ENCODE results near the gene MPRIP.

The MPRIP gene

DNA sequence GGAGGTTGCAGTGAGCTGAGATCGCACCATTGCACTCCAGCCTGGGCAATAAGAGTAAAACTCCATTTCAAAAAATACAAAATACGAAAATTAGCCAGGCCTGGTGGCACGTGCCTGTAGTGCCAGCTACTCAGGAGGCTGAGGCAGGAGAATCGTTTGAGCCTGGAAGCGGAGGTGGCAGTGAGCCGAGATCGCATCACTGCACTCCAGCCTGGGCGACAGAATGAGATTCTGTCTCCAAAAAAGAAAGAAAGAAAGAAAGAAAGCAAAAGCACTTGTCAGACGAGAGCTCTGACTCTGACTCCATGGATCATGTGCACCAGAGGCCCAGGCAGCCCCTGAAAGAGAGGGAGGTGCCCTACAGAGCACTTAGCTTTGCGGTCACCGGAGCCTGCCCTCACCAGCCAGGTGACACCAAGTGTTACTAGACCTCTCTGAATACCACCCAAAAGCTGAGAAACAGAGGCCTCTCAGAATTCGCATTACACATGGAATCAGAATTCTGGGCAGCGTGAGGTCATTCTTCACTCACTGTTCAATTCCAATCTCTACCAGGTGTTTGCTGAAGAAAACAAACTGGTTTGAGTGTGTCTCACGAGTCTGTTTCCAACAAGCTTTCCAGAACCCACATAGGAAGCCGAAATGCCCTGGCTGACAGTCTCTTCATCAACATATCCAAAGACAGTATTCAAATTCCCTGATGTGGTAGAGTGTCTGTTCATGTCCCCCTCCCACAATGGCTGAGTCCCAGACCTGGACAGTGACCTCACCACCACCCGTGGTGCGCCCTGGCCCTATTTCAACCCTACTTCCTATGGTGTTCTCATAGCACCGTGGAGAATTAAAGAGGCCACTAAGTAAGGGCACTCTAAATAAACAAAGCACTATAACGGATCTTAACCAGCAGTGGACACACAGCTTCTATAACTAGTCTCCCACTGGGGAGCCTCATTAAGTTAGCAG, 193.2 kb downstream of the MPRIP start:
- DNase-seq (ENCODE audit: low spot score), result peak; percentile 54

DNA sequence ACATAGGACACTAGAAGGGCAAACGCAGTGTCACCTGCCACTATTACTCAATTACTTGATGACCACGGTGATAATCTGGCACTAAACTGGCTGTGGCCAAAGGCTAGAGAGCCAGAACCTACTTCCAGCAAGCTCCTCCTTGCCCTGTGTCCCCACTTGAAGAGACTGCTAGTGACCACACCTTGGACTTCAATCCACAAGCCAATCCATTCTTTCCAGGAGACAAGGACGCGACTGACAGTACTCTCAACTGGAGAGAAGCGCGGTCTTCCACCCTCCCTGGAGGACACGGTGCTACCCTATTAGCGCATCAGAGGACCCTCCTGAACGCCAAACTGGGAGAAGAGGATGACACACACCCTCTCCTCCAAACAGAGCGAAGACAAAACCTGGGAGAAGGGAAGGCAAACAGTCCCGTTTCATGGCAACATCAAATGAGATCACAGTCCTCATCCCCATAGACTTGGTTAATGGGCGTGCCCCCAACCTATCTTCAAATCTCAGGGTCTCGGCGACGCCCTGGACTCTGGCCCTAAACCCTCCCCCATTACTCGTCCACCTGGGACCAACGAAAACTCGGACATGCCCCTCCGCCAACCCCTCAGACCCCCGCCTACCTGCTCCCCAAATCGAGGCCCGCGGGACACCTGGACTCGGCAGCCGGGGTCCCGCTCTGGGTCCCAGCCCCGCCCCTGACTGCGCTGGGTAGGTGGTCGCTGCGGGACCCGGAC, 194.2 kb downstream of the MPRIP start:
- peak; percentile 46 for DNase-seq (ENCODE audit: low spot score)

DNA sequence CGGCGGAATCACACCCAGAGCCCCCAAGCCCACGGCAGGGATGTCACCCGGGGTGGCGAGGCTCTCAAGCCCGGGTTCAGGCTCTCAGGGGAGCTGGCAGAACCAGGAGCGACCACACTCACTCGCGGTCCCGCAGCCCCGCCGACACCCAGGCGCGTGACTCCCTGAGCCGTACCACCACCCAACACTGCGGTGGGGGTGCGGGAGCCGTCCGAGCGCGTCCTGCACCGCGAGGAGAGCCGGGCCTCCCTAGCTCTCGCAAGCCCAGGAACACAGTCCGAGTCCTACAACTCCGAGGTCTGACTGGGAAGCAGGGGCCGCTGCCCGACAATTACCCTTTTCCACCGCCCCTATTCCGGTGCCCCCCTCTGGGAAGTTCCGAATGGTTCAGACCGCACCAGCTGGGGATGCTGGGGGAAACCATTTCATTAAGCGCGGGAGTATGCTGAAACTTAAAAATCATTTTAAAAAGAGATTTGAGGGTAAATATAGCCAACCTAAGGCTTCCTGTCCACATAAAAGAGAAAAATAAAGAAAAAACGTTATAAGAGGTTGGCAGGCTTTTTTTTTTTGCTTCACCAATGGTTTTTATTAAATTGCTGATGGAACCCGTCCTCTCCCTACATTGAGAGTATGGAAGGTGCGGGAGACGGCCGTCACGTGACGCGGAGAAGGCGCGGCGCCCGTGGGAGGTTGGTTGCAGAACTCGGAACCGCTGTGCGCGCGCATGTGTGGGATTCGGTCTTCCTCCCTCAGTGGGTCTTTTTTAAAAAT, 195.0 kb downstream of the MPRIP start, which contains the start of gene FLCN:
Gene FLCN (minus strand): TSS at position 143 of the 774 bp plus-strand sequence. CDS start 9,031 bp downstream, outside the sequence.
- peak; percentile 90 for DNase-seq (ENCODE audit: low spot score)

DNA sequence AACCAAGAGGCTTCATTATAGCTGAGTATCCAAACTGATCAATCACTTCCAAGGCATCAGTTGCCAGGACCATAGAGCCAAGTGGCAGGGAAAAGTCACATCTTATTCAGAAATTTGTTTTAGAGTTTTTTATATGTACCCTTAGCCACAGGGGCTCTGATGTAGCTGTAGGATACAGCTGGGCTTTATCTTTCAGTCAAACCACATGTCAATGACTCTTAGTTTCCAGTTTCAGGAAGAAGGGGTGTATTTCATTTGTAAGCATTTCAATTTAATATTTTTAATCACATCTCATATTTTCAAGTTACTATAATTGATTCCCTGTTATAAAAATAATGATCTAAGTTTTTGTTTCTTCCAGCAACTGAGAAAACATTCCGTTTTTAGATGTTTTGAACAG, 197.6 kb downstream of the MPRIP start:
- no peak for DNase-seq (ENCODE audit: low spot score)

DNA sequence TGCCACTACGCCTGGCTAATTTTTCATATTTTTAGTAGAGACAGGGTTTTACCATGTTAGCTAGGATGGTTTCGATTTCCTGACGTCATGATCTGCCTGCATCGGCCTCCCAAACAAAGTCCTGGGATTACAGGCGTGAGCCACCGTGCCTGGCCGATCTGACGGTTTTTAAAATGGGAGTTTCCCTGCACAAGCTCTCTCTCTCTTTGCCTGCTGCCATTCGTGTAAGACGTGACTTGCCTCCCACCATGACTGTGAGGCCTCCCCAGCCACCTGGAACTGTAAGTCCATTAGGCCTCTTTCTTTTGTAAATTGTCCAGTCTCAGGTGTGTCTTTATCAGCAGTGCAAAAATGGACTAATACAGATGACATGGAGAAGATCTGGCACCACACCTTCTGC, 199.4 kb downstream of the MPRIP start:
- DNase-seq (ENCODE audit: low spot score), result no peak

DNA sequence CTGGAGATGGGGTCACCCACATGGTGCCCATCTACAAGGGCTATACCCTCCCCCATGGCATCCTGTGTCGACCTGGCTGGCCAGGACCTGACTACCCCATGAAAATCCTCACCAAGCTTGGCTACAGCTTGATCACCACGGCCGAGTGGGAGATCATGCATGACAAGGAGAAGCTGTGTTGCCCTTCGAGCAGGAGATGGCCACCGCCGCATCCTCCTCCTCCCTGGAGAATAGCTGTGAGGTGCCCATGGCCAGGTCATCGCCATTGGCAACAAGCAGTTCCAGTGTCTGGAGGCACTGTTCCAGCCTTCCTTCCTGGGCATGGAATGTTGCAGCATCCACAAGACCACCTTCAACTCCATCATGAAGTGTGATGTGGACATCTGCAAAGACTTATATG, 200.0 kb downstream of the MPRIP start:
- no peak for DNase-seq (ENCODE audit: low spot score)
